ENCODE results near the gene CST8. TPM values are rescaled to one million over a fixed set of nuclear protein-coding genes. Genes with fewer than 3 reads are reported as not detected.

CST8 gene
- polyA plus RNA-seq, 1 of the 3 experiments (the other 2 are of a cell fraction) = not detected

DNA sequence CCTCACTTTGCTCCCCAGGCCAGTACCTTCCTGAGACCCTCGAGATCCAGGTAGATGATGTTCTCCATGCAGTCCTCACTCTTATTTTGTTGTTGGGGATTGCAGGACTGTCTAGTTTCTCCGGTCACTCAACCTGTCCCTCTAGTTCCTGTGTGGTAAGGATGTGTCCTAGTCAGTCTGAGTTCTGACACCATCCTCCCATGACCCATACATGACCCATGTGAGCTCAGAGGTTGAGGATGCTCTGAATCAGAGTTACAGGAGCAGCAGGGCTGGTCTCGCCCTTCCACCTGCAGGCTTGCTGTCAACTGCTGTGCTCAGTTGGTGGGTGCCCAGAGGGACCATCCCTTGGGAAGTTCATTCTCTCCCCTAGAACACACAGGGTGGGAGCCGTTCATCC is 11.9 kb upstream of the CST8 start:
- no peak overlapping the region for H3K9ac ChIP-seq
- POLR2A ChIA-PET = no interaction called here
- no peaks in the 10 kb centered on the region for H3K27me3 ChIP-seq (ENCODE audit: insufficient read depth)
- H3K27ac ChIP-seq (ENCODE audit: low read depth in 2 of 2, low read length in 1 of 2) = no peak overlapping the region
- H4K20me1 ChIP-seq (ENCODE audit: insufficient read depth) = no peaks in the 10 kb centered on the region
- no peaks in the 10 kb centered on the region for H3K79me2 ChIP-seq (ENCODE audit: insufficient read depth)
- no peak overlapping the region for H3K4me3 ChIP-seq (ENCODE audit: low read depth in 2 of 2, low read length in 1 of 2)
- no peak overlapping the region for H3K4me2 ChIP-seq
- no peaks in the 10 kb centered on the region for H3K4me1 ChIP-seq (ENCODE audit: control insufficient read depth in 1 of 2, insufficient read depth in 2 of 2, low read depth in 1 of 2, low read length in 1 of 2)
- whole genome bisulfite sequencing (ENCODE audit: low lambda C conversion rate) = 5% methylated on average over 2 of the region's 4 CpGs
- no peaks in the 10 kb centered on the region for H3F3A ChIP-seq (replicated peaks; ENCODE audit: insufficient read depth)
- no peaks in the 10 kb centered on the region for H3K36me3 ChIP-seq (replicated peaks in 1 of 2; ENCODE audit: control insufficient read depth in 1 of 2, insufficient read depth in 2 of 2, low read length in 1 of 2)
- H3K9me3 ChIP-seq = no peaks in the 10 kb centered on the region
- TF ChIP-seq, protein P1, sequence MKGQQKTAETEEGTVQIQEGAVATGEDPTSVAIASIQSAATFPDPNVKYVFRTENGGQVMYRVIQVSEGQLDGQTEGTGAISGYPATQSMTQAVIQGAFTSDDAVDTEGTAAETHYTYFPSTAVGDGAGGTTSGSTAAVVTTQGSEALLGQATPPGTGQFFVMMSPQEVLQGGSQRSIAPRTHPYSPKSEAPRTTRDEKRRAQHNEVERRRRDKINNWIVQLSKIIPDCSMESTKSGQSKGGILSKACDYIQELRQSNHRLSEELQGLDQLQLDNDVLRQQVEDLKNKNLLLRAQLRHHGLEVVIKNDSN (IDR thresholded peaks at IDR 0.05; ENCODE audit: borderline replicate concordance, low read depth) = no peak
- TF ChIP-seq, protein P2, sequence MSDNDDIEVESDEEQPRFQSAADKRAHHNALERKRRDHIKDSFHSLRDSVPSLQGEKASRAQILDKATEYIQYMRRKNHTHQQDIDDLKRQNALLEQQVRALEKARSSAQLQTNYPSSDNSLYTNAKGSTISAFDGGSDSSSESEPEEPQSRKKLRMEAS (IDR thresholded peaks at IDR 0.05; ENCODE audit: low read depth) = no peak
- TF ChIP-seq SIN3A (IDR thresholded peaks at IDR 0.05; ENCODE audit: borderline replicate concordance, low read depth, low read length) (no peak), POLR2AphosphoS5 (IDR thresholded peaks at IDR 0.05; ENCODE audit: low read depth, low read length) (no peak), NFIC (IDR thresholded peaks at IDR 0.05; ENCODE audit: borderline replicate concordance) (no peak), EZH2phosphoT487 (IDR thresholded peaks at IDR 0.05; ENCODE audit: borderline replicate concordance, low read depth) (no peak), NRF1 (IDR thresholded peaks at IDR 0.05; ENCODE audit: low read depth, low read length) (no peak), SMC3 (IDR thresholded peaks at IDR 0.05; ENCODE audit: low read depth, low read length) (no peak), RFX5 (IDR thresholded peaks at IDR 0.05; ENCODE audit: low read length) (no peak), YY1 (IDR thresholded peaks at IDR 0.05; ENCODE audit: low read depth) (no peak)
- TF ChIP-seq, protein P3, sequence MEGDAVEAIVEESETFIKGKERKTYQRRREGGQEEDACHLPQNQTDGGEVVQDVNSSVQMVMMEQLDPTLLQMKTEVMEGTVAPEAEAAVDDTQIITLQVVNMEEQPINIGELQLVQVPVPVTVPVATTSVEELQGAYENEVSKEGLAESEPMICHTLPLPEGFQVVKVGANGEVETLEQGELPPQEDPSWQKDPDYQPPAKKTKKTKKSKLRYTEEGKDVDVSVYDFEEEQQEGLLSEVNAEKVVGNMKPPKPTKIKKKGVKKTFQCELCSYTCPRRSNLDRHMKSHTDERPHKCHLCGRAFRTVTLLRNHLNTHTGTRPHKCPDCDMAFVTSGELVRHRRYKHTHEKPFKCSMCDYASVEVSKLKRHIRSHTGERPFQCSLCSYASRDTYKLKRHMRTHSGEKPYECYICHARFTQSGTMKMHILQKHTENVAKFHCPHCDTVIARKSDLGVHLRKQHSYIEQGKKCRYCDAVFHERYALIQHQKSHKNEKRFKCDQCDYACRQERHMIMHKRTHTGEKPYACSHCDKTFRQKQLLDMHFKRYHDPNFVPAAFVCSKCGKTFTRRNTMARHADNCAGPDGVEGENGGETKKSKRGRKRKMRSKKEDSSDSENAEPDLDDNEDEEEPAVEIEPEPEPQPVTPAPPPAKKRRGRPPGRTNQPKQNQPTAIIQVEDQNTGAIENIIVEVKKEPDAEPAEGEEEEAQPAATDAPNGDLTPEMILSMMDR (IDR thresholded peaks at IDR 0.05) = no peak
- TF ChIP-seq, protein P4, sequence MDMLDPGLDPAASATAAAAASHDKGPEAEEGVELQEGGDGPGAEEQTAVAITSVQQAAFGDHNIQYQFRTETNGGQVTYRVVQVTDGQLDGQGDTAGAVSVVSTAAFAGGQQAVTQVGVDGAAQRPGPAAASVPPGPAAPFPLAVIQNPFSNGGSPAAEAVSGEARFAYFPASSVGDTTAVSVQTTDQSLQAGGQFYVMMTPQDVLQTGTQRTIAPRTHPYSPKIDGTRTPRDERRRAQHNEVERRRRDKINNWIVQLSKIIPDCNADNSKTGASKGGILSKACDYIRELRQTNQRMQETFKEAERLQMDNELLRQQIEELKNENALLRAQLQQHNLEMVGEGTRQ (IDR thresholded peaks at IDR 0.05; ENCODE audit: borderline replicate concordance, low read depth, low read length) = no peak
- TF ChIP-seq, protein P5, sequence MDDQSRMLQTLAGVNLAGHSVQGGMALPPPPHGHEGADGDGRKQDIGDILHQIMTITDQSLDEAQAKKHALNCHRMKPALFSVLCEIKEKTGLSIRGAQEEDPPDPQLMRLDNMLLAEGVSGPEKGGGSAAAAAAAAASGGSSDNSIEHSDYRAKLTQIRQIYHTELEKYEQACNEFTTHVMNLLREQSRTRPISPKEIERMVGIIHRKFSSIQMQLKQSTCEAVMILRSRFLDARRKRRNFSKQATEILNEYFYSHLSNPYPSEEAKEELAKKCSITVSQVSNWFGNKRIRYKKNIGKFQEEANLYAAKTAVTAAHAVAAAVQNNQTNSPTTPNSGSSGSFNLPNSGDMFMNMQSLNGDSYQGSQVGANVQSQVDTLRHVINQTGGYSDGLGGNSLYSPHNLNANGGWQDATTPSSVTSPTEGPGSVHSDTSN (IDR thresholded peaks at IDR 0.05) = no peak
- CTCF ChIA-PET = no interaction called here
- DNase-seq = no peak
- no peak overlapping the region for H2AFZ ChIP-seq (ENCODE audit: low read depth)
- H3K9me2 ChIP-seq = no peaks in the 10 kb centered on the region

DNA sequence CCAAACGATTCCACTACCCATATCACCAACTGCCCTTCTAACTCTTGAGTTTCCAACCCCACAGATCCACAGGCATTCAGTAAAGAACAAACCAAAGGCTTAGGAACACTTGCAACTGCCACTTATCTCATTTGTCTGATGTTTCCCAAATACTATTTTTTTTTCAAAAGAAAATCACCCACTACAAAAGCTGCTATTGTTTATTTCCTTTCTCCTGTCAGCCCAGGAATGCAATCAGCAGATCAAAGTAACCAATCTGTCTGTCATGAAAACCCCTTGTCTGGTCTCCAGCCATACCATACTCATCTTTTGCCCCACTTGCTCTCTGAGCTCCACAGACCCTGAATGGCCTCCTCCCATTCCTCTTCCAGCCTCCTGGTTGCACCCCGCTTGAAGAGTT is 8.8 kb upstream of the CST8 start:
- Histone ChIP-seq H3K9me3 (no peaks in the 10 kb centered on the region), H2AFZ (ENCODE audit: low read depth) (no peak overlapping the region), H3K4me1 (ENCODE audit: control insufficient read depth in 1 of 2, insufficient read depth in 2 of 2, low read depth in 1 of 2, low read length in 1 of 2) (no peaks in the 10 kb centered on the region), H3K27ac (ENCODE audit: low read depth in 2 of 2, low read length in 1 of 2) (no peak overlapping the region), H3K27me3 (ENCODE audit: insufficient read depth) (no peaks in the 10 kb centered on the region), H3K36me3 (replicated peaks in 1 of 2; ENCODE audit: control insufficient read depth in 1 of 2, insufficient read depth in 2 of 2, low read length in 1 of 2) (no peaks in the 10 kb centered on the region), H3K4me2 (no peak overlapping the region), H3K79me2 (ENCODE audit: insufficient read depth) (no peaks in the 10 kb centered on the region), H4K20me1 (ENCODE audit: insufficient read depth) (no peaks in the 10 kb centered on the region), H3K9ac (no peak overlapping the region), H3K4me3 (ENCODE audit: low read depth in 2 of 2, low read length in 1 of 2) (no peak overlapping the region), H3F3A (replicated peaks; ENCODE audit: insufficient read depth) (no peaks in the 10 kb centered on the region), H3K9me2 (no peaks in the 10 kb centered on the region)
- DNase-seq = no peak
- CTCF ChIA-PET = no interaction called here
- POLR2A ChIA-PET = no interaction called here
- WGBS (ENCODE audit: low lambda C conversion rate) = 5% methylated on average over 2 of the region's 2 CpGs
- TF ChIP-seq POLR2AphosphoS5 (IDR thresholded peaks at IDR 0.05; ENCODE audit: low read depth, low read length) (no peak), TAF1 (IDR thresholded peaks at IDR 0.05; ENCODE audit: borderline replicate concordance, low read depth, low read length) (no peak), MEF2A (IDR thresholded peaks at IDR 0.05; ENCODE audit: borderline replicate concordance, low read depth) (no peak), RXRA (IDR thresholded peaks at IDR 0.05; ENCODE audit: borderline replicate concordance, low read depth) (no peak), CHD2 (IDR thresholded peaks at IDR 0.05; ENCODE audit: low read length, partially characterized antibody) (no peak)
- TF ChIP-seq, protein P5 (IDR thresholded peaks at IDR 0.05) = no peak

All from SK-N-SH (cell line).